HG02884 (cell line): Measurements from ENCODE around the gene EFHD2.
"Not testable (repeated sequence)": the region's sequence is repeated elsewhere in the genome, so short reads cannot be mapped to it uniquely, and the experiment has no call there.

ENCODE experiments used
- ATAC-seq: cut with Tn5 transposase; IDR thresholded peaks from one replicate; pipeline ENCODE4 v1.9.1; 2021; ENCODE audit warnings: mild to moderate bottlenecking, moderate library complexity; ENCODE audit not compliant: unreplicated experiment

The EFHD2 gene

GRCh38 chr1:15428815-15429435, 19.2 kb downstream of the EFHD2 start:
- no peak for ATAC-seq

GRCh38 chr1:15429701-15430149, 20.0 kb downstream of the EFHD2 start:
- no peak for ATAC-seq

- ATAC-seq: no peak
Measured at GRCh38 chr1:15430787-15431570, 21.3 kb downstream of the EFHD2 start.

GRCh38 chr1:15431571-15431948, 21.9 kb downstream of the EFHD2 start:
- ATAC-seq: no peak

GRCh38 chr1:15432324-15432723, 22.6 kb downstream of the EFHD2 start:
- no peak for ATAC-seq

GRCh38 chr1:15433471-15433870, 23.8 kb downstream of the EFHD2 start:
- no peak for ATAC-seq

- ATAC-seq: not testable (repeated sequence)
Measured at GRCh38 chr1:15434739-15435138, 25.1 kb downstream of the EFHD2 start.

GRCh38 chr1:15435239-15436077, 25.8 kb downstream of the EFHD2 start:
- no peak for ATAC-seq

GRCh38 chr1:15436881-15437442, 27.3 kb downstream of the EFHD2 start:
- ATAC-seq: no peak

- ATAC-seq: no peak
Measured at GRCh38 chr1:15439325-15439724, 29.6 kb downstream of the EFHD2 start.

GRCh38 chr1:15440357-15440756, 30.7 kb downstream of the EFHD2 start:
- no peak for ATAC-seq

- no peak for ATAC-seq
Measured at GRCh38 chr1:15441247-15441646, 31.6 kb downstream of the EFHD2 start.

GRCh38 chr1:15442119-15442518, 32.4 kb downstream of the EFHD2 start:
- no peak for ATAC-seq

- ATAC-seq: no peak
Measured at GRCh38 chr1:15442759-15443158, 33.1 kb downstream of the EFHD2 start.

- ATAC-seq: no peak
Measured at GRCh38 chr1:15443281-15443680, 33.6 kb downstream of the EFHD2 start.

GRCh38 chr1:15444468-15445389, 35.0 kb downstream of the EFHD2 start:
- no peak for ATAC-seq

GRCh38 chr1:15445390-15446122, 35.9 kb downstream of the EFHD2 start:
- no peak for ATAC-seq

- ATAC-seq: no peak
Measured at GRCh38 chr1:15446212-15446611, 36.5 kb downstream of the EFHD2 start.

- no peak for ATAC-seq
Measured at GRCh38 chr1:15448877-15449462, 39.3 kb downstream of the EFHD2 start.
